K562 (cell line): ENCODE results near the gene RCE1. TPM values are rescaled to one million over a fixed set of nuclear protein-coding genes. Genes with fewer than 3 reads are reported as not detected.
A peak's percentile ranks its signal among the peaks of the same experiment; 100 is the strongest.

Experiments
- ATAC-seq: fragments of 200-7000 bp; cut with Tn5 transposase; 3 replicates; pipeline ENCODE4 v1.9.1; 2020; ENCODE audit warnings: moderate library complexity
- BruUV-seq: library from RNA; stranded (reverse); fragments of 400-500 nt; replicated peaks from 2 replicates; lab custom pipeline; 2021; lab: Mats Ljungman, UMichigan
- CTCF ChIA-PET: fragments of 300-600 bp; formaldehyde crosslinking; extraction: SDS; loops from one replicate; lab custom pipeline; 2021; ENCODE audit warnings: low intra/inter-chr PET ratio; lab: Yijun Ruan, JAX
- POLR2A ChIA-PET: fragments of 300-600, 350-650 bp; sonication (Branson Sonifier 250); formaldehyde crosslinking; extraction: SDS; loops from one replicate; lab custom pipeline; 2021; ENCODE audit warnings: antibody characterized with exemption, inconsistent platforms; lab: Yijun Ruan, JAX
- DNase-seq, 4 experiments: peaks; one replicate each; pipeline versions ENCODE4 v3.0.0 to v3.0.0-alpha.2; 2011 to 2018; ENCODE audit warnings: low spot score in 3 of 4, mixed read lengths in 3 of 4; ENCODE audit errors: extremely low read depth in 1 of 4
- FAIRE-seq: peaks from 2 replicates; lab custom pipeline; 2011; peaks lifted over from hg19 to GRCh38; lab: Jason Lieb, UNC
- H2AFZ ChIP-seq: 2 replicates; pipeline ENCODE4 v1.6.0; 2011; ENCODE audit warnings: low read depth, low read length, control low read depth, inconsistent platforms
- H3K27ac ChIP-seq: fragments of 200-600 bp; 3 replicates; pipeline ENCODE4 v1.8.0; 2011; ENCODE audit warnings: low read depth, mild to moderate bottlenecking, control low read depth, inconsistent platforms, low read length, moderate library complexity, mixed read lengths; ENCODE audit errors: extremely low read depth
- H3K27me3 ChIP-seq, 2 experiments: fragments of 300-600 bp in 1 of 2; 2 replicates in 1 of 2; 3 replicates in 1 of 2; pipeline versions ENCODE4 v1.6.0 to v1.8.0; 2011; ENCODE audit warnings: inconsistent platforms in 2 of 2, low read length in 2 of 2, mild to moderate bottlenecking in 1 of 2, mixed read lengths in 1 of 2, moderate library complexity in 1 of 2; ENCODE audit not compliant: control insufficient read depth in 2 of 2, insufficient read depth in 2 of 2
- H3K36me3 ChIP-seq: fragments of 300-600 bp; 3 replicates; pipeline ENCODE4 v1.8.0; 2011; ENCODE audit warnings: mild to moderate bottlenecking, low read length, inconsistent platforms; ENCODE audit not compliant: control insufficient read depth, insufficient read depth
- H3K4me1 ChIP-seq, 2 experiments: fragments of 200-600 bp in 1 of 2; replicated peaks in 1 of 2; 2 replicates in 1 of 2; 3 replicates in 1 of 2; pipeline versions ENCODE4 v1.5.1 to v1.8.0; 2011; ENCODE audit warnings: inconsistent platforms in 2 of 2, low read length in 2 of 2, mild to moderate bottlenecking in 1 of 2, mixed read lengths in 1 of 2, moderate library complexity in 1 of 2; ENCODE audit not compliant: control insufficient read depth in 2 of 2, insufficient read depth in 2 of 2
- H3K4me2 ChIP-seq: 2 replicates; pipeline ENCODE4 v1.6.1; 2011; ENCODE audit warnings: low read length, control low read depth, inconsistent platforms, mixed read lengths; ENCODE audit not compliant: insufficient read depth
- H3K4me3 ChIP-seq: fragments of 200-600 bp; sonication (generic), shearing (Covaris generic); 2 replicates; pipeline ENCODE4 v1.5.1; 2016; ENCODE audit warnings: control low read depth, inconsistent platforms
- H3K79me2 ChIP-seq: fragments of 200-600 bp; 3 replicates; pipeline ENCODE4 v1.8.0; 2011; ENCODE audit warnings: low read length, inconsistent platforms; ENCODE audit not compliant: control insufficient read depth, insufficient read depth
- H3K9ac ChIP-seq, 2 experiments: 2 replicates each; pipeline versions ENCODE4 v1.6.0 to v1.6.1; 2011; ENCODE audit warnings: low read depth in 2 of 2, low read length in 2 of 2, control low read depth in 1 of 2, inconsistent platforms in 1 of 2, mild to moderate bottlenecking in 1 of 2, mixed read lengths in 1 of 2; ENCODE audit not compliant: insufficient read depth in 1 of 2
- H3K9me1 ChIP-seq: one replicate; pipeline ENCODE4 v1.6.0; 2011; ENCODE audit warnings: inconsistent platforms, mild to moderate bottlenecking, low read length, moderate library complexity; ENCODE audit not compliant: control insufficient read depth, insufficient read depth
- H3K9me3 ChIP-seq: replicated peaks from 2 replicates; pipeline ENCODE4 v1.5.1; 2011; ENCODE audit warnings: low read depth, low read length, inconsistent platforms; ENCODE audit not compliant: control insufficient read depth, insufficient read depth
- H4K20me1 ChIP-seq: replicated peaks from 2 replicates; pipeline ENCODE4 v1.6.1; 2011; ENCODE audit warnings: low read length, inconsistent platforms, mixed read lengths; ENCODE audit not compliant: control insufficient read depth, insufficient read depth
- ESRRA ChIP-seq: fragments of 450-650 bp; IDR thresholded peaks from 2 replicates; pipeline ENCODE4 v1.6.1; 2014; ENCODE audit warnings: low read depth, mild to moderate bottlenecking, moderate library complexity, borderline replicate concordance
- HEY1 ChIP-seq: fragments of 250-450 bp; sonication (Bioruptor Pico); IDR thresholded peaks from 2 replicates; pipeline ENCODE4 v1.5.0; 2020; ENCODE audit warnings: mild to moderate bottlenecking, moderate library complexity, borderline replicate concordance
- MTA1 ChIP-seq: fragments of 450-650 bp; IDR thresholded peaks from 2 replicates; pipeline ENCODE4 v1.6.1; 2017; ENCODE audit warnings: borderline replicate concordance
- MYNN ChIP-seq, 2 experiments: sonication (generic); formaldehyde crosslinking in 1 of 2; IDR thresholded peaks; 2 replicates each; pipeline versions ENCODE4 v1.5.0 to v1.6.1; 2016 to 2020; ENCODE audit warnings: antibody characterized with exemption in 1 of 2, missing genetic modification reagents in 1 of 2
- NONO ChIP-seq, 2 experiments: fragments of 200-400 bp in 1 of 2; fragments of 450-650 bp in 1 of 2; formaldehyde crosslinking in 1 of 2; IDR thresholded peaks; 2 replicates each; pipeline ENCODE4 v1.6.1; 2017; ENCODE audit warnings: low read depth in 2 of 2, mild to moderate bottlenecking in 2 of 2, moderate library complexity in 2 of 2, low read length in 1 of 2
- POLR2B ChIP-seq: fragments of 450-650 bp; IDR thresholded peaks from 2 replicates; pipeline ENCODE4 v1.6.1; 2018; ENCODE audit warnings: low read depth; ENCODE audit not compliant: partially characterized antibody
- WGBS: fragments of 100-300 bp; shearing (Covaris generic); methylation state at CpG from one replicate; pipeline ENCODE4 v1.1.6; 2016; ENCODE audit warnings: low coverage, mixed read lengths; ENCODE audit not compliant: insufficient coverage; ENCODE audit errors: missing lambda C conversion rate; 5-methylcytosine and 5-hydroxymethylcytosine counted together
- in situ Hi-C: fragments of 300-500 bp; cut with MboI; formaldehyde crosslinking; loops from 4 replicates; pipeline ENCODE4 v1.15.0; 2018; ENCODE audit warnings: inconsistent platforms, mixed read lengths
- intact Hi-C: fragments of 100-400 bp; cut with micrococcal nuclease; formaldehyde crosslinking; loops from 2 replicates; pipeline ENCODE4 v1.14.2; 2022
- polyA plus RNA-seq, 8 experiments: library from polyadenylated mRNA; depleted of rRNA in 4 of 8; stranded (reverse) in 5 of 8; unstranded in 3 of 8; fragments of >200 nt; fragmentation: Nextera tagmentation in 2 of 8; fragmentation: Illumina TruSeq in 1 of 8; extraction: Ambion mirVana in 2 of 8; extraction: Trizol in 1 of 8; gene quantifications; 2 replicates each; pipeline versions ENCODE4 v1.2.1 to v1.2.3, GENCODE V29; 2011 to 2014; ENCODE audit warnings: inconsistent platforms in 1 of 8, missing spikeins in 1 of 8
- total RNA-seq, 7 experiments: library from RNA; depleted of rRNA in 6 of 7; stranded (reverse); fragments of >200 nt in 6 of 7; fragmentation: Illumina TruSeq in 2 of 7; extraction: Trizol in 2 of 7; gene quantifications; 2 replicates each; pipeline versions ENCODE4 v1.2.1 to v1.2.3, GENCODE V29; 2011 to 2021; ENCODE audit warnings: low replicate concordance in 1 of 7
- TF ChIP-seq, protein P1 (sequence below): fragments of 250-450 bp; sonication (Bioruptor Pico); IDR thresholded peaks from 2 replicates; pipeline ENCODE4 v1.5.0; 2021; ENCODE audit warnings: mild to moderate bottlenecking, moderate library complexity

Gene RCE1
- total and polyA plus RNA-seq, 9 of the 15 experiments (the other 6 are each of a cell fraction or from before 2014, with no cell fraction given) = 0.75 to 41.5 (median 15.1) TPM

GRCh38 chr11:66840317-66841091, 2.7 kb upstream of the RCE1 start (continued):
- 0 out of 2 replicates have a peak, but pooled peaks have one; percentile 33 for TF ChIP-seq MYNN (IDR thresholded peaks at IDR 0.05)
- no peak for TF ChIP-seq MYNN (CRISPR knock-in tag; IDR thresholded peaks at IDR 0.05)
- peak; percentile 76; the same call in 1 of the 2 replicates for TF ChIP-seq MTA1
- TF ChIP-seq, protein P1, sequence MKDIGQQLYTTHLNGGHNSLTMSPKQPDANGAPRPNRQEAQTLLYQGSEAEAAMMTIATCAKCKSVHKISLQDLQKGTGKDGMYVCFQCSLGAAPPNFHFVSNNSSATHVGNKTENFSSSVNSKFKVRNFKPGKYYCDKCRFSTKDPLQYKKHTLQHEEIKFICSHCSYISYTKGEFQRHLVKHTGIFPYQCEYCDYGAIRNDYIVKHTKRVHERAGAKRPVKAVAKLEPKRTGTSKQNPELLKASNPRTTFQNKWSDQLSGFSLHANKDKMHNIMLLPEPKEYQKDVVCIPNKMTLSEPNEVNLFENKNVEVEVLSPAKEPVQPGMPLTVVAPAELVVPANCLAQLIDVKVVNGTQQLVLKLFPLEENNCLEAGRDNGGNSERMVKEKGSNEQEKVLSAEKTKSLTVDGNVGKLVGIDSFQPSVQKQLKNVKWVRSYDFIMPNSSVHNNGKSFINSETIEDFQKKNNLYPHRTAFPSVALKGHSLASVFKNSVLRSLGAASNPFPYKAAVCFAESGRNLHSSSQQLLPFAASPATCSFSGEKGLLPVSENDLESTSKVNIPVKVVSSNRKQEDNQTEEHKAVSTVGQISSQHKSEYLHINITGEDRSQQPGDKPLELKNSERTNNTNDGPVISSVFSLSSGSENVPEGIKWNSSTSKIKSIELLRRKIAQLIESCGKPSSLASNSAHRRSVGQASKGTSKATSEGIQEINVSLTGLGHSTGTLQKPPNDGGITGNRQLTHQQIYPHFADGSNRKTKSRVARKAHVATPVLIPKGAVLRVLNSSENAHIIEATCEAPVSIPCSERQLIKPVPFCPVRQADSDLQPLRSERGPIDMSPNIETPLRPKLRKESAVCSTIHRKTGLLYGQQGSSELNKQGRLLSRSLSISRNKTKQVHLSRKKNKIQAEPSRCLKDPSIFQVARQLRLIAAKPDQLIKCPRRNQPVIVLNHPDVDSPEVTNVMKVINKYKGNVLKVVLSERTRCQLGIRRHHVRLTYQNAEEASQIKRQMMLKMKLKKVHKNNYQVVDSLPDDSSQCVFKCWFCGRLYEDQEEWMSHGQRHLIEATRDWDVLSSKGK (CRISPR knock-in tag) = no peak
- peak; percentile 38 for TF ChIP-seq POLR2B
- TF ChIP-seq ESRRA = peak; percentile 100

- H3K4me2 ChIP-seq = peak overlapping the region; percentile 99
- no TSS peak for BruUV-seq
- no peaks in the 10 kb centered on the region for H4K20me1 ChIP-seq
- FAIRE-seq (no peak), DNase-seq (no peak), ATAC-seq (no peak)
- no peak overlapping the region for H2AFZ ChIP-seq
- CTCF ChIA-PET = no interaction called here
- intact Hi-C loops (loop anchor here (5.0 kb wide), 1 partner anchor 135 kb away; the partner anchor contains the start of gene C11orf86), in situ Hi-C loops (no loop called here)
- POLR2A ChIA-PET = interaction anchor here (0.5 to 5.3 kb wide), 8 partner anchors 12 to 1062 kb away, joined by 3 to 58 read pairs (median 3); partner anchors contain the start of genes CCDC87 and RBM4B
- no peaks in the 10 kb centered on the region for H3K27me3 ChIP-seq
- peak overlapping the region; percentile 98; the same call in 2 of the 3 replicates for H3K27ac ChIP-seq
- H3K79me2 ChIP-seq = peaks cover 48% of the 10 kb centered on the region
- peak overlapping the region; percentile 97 to 100 for H3K9ac ChIP-seq
- no peaks in the 10 kb centered on the region for H3K9me3 ChIP-seq
- peaks cover 46 to 56% of the 10 kb centered on the region in 2 experiments for H3K4me1 ChIP-seq
- TF ChIP-seq HEY1 (CRISPR knock-in tag) = 0 out of 2 replicates have a peak, but pooled peaks have one; percentile 39
- no peak for TF ChIP-seq NONO (IDR thresholded peaks at IDR 0.05; ENCODE audit: low read depth in 2 of 2, low read length in 1 of 2)
- 65% methylated on average over 5 of the region's 7 CpGs for WGBS
- peak overlapping the region; percentile 99 for H3K4me3 ChIP-seq
- H3K9me1 ChIP-seq = no peaks in the 10 kb centered on the region
- peaks cover 43% of the 10 kb centered on the region; the same call in 2 of the 3 replicates for H3K36me3 ChIP-seq
Observed at GRCh38 chr11:66841861-66842260, 1.4 kb upstream of the RCE1 start.
